OCI-LY1 (cell line): ENCODE data around the gene SDK1.

ENCODE experiments used
- H2AFZ ChIP-seq: fragments of 200-600 bp; sonication (generic), shearing (Covaris generic); 2 replicates; pipeline ENCODE4 v1.6.0; 2014; ENCODE audit warnings: antibody characterized with exemption, mild to moderate bottlenecking, low read length
- H3F3A ChIP-seq: fragments of 200-600 bp; sonication (generic), shearing (Covaris generic); 2 replicates; pipeline ENCODE4 v1.6.0; 2014; ENCODE audit warnings: mild to moderate bottlenecking, antibody characterized with exemption, low read length, moderate library complexity; ENCODE audit not compliant: insufficient read depth
- H3K27ac ChIP-seq: fragments of 200-600 bp; sonication (generic); 2 replicates; pipeline ENCODE4 v1.5.1; 2014; ENCODE audit warnings: low read length, mixed run types, mild to moderate bottlenecking, low read depth; ENCODE audit not compliant: poor library complexity, severe bottlenecking
- H3K27me3 ChIP-seq: fragments of 200-600 bp; sonication (generic); 2 replicates; pipeline ENCODE4 v1.6.0; 2014; ENCODE audit warnings: antibody characterized with exemption, mild to moderate bottlenecking, low read length, moderate library complexity; ENCODE audit not compliant: insufficient read depth
- H3K36me3 ChIP-seq: fragments of 200-600 bp; sonication (generic); 2 replicates; pipeline ENCODE4 v1.6.1; 2014; ENCODE audit warnings: mild to moderate bottlenecking, antibody characterized with exemption, low read length, moderate library complexity, mixed read lengths; ENCODE audit not compliant: insufficient read depth
- H3K4me1 ChIP-seq: fragments of 200-600 bp; sonication (generic); 2 replicates; pipeline ENCODE4 v1.5.1; 2014; ENCODE audit warnings: mild to moderate bottlenecking, low read length, moderate library complexity; ENCODE audit not compliant: insufficient read depth, severe bottlenecking
- H3K4me2 ChIP-seq: fragments of 200-600 bp; sonication (generic), shearing (Covaris generic); 2 replicates; pipeline ENCODE4 v1.6.1; 2014; ENCODE audit warnings: low read length
- H3K4me3 ChIP-seq: fragments of 200-600 bp; sonication (generic); 2 replicates; pipeline ENCODE4 v1.5.1; 2014; ENCODE audit warnings: low read length, low read depth, mild to moderate bottlenecking, mixed read lengths; ENCODE audit not compliant: poor library complexity, severe bottlenecking
- H3K79me2 ChIP-seq: fragments of 200-600 bp; shearing (Covaris generic); 2 replicates; pipeline ENCODE4 v1.6.1; 2016; ENCODE audit warnings: mixed run types, low read length, mixed read lengths; ENCODE audit not compliant: insufficient read depth
- H3K9ac ChIP-seq: fragments of 200-600 bp; sonication (generic), shearing (Covaris generic); 2 replicates; pipeline ENCODE4 v1.6.1; 2014; ENCODE audit warnings: mild to moderate bottlenecking, low read length, mixed read lengths
- H3K9me2 ChIP-seq: fragments of 200-600 bp; sonication (generic), shearing (Covaris generic); 2 replicates; pipeline ENCODE4 v1.6.1; 2014; ENCODE audit warnings: low read depth, mild to moderate bottlenecking, low read length, mixed read lengths
- H3K9me3 ChIP-seq: fragments of 200-600 bp; shearing (Covaris generic); 2 replicates; pipeline ENCODE4 v1.6.1; 2014; ENCODE audit warnings: low read length, mixed read lengths
- H4K20me1 ChIP-seq: fragments of 200-600 bp; sonication (generic), shearing (Covaris generic); 2 replicates; pipeline ENCODE4 v1.6.0; 2016; ENCODE audit warnings: mild to moderate bottlenecking, low read length; ENCODE audit not compliant: insufficient read depth
- EZH2 ChIP-seq: fragments of 200-600 bp; sonication (generic), shearing (Covaris generic); IDR thresholded peaks from 2 replicates; pipeline ENCODE4 v1.8.0; 2017; ENCODE audit warnings: borderline replicate concordance, mixed run types, mild to moderate bottlenecking, antibody characterized with exemption, low read length, moderate library complexity, mixed read lengths
- TF ChIP-seq, protein P1 (sequence below): fragments of 200-600 bp; sonication (generic), shearing (Covaris generic); IDR thresholded peaks from 2 replicates; pipeline ENCODE4 v1.5.1; 2017; ENCODE audit warnings: mild to moderate bottlenecking, antibody characterized with exemption, low read length, moderate library complexity, mixed read lengths

The SDK1 gene

DNA sequence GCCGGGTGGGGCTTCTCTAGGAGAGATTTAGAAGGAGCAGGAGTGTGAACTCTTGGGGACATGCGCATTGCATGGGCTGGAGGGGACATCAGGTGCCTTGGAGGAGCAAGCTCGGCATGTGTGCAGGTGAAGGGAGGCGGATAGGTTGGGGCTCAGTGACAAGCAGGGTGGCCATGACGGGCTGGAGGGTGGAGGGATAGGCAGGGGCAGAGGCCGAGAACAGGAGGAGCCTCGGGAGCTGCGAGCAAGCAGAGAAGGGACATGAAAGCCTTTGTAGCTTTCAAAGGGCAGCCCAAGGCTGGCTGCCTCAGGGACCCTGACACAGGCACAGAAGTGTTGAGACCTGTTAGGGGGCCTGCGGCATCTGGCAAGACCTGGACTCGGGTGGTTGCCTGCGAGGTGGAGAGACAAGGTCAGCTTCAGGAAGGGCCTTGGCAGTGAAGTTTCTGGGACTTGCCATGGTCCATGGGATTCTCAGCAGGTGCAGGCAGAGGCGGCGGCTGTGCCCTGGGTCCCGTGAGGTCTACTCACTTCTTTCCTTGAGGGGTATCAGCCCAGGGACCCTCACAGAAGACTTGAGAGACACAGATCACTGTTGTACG lies 664.8 kb downstream of the SDK1 start:
- no peaks in the 10 kb centered on the region for H3K27me3 ChIP-seq
- no peaks in the 10 kb centered on the region for H3F3A ChIP-seq
- peaks cover 35% of the 10 kb centered on the region for H3K36me3 ChIP-seq
- H3K4me3 ChIP-seq, result no peak overlapping the region
- TF ChIP-seq, protein P1, sequence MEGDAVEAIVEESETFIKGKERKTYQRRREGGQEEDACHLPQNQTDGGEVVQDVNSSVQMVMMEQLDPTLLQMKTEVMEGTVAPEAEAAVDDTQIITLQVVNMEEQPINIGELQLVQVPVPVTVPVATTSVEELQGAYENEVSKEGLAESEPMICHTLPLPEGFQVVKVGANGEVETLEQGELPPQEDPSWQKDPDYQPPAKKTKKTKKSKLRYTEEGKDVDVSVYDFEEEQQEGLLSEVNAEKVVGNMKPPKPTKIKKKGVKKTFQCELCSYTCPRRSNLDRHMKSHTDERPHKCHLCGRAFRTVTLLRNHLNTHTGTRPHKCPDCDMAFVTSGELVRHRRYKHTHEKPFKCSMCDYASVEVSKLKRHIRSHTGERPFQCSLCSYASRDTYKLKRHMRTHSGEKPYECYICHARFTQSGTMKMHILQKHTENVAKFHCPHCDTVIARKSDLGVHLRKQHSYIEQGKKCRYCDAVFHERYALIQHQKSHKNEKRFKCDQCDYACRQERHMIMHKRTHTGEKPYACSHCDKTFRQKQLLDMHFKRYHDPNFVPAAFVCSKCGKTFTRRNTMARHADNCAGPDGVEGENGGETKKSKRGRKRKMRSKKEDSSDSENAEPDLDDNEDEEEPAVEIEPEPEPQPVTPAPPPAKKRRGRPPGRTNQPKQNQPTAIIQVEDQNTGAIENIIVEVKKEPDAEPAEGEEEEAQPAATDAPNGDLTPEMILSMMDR, result no peak
- TF ChIP-seq EZH2, result no peak
- no peak overlapping the region for H3K9ac ChIP-seq
- no peaks in the 10 kb centered on the region for H3K4me1 ChIP-seq
- H2AFZ ChIP-seq, result no peak overlapping the region
- H4K20me1 ChIP-seq, result no peaks in the 10 kb centered on the region
- H3K4me2 ChIP-seq, result no peak overlapping the region
- no peaks in the 10 kb centered on the region for H3K79me2 ChIP-seq
- no peaks in the 10 kb centered on the region for H3K9me2 ChIP-seq
- H3K27ac ChIP-seq, result no peak overlapping the region
- no peaks in the 10 kb centered on the region for H3K9me3 ChIP-seq

DNA sequence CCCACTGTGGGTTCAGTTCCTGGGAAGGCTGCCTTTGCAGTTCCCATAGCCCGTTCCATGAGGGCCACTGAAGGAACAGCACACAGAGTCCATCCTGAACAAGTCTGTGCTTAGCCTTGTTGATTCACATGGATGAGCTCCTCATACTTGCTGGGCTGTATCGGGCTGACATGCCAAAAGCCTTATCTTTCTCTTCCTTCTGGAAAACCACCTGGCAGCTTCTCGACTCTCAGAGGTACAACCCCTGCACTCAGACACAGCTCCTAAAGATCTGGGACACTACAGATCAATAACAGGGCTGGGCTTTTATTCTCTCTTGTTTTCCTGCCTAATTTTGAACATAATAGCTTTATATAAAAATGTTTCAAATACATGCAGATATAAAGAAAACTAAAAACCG lies 667.2 kb downstream of the SDK1 start:
- H3K4me3 ChIP-seq, result no peak overlapping the region
- H4K20me1 ChIP-seq, result no peaks in the 10 kb centered on the region
- TF ChIP-seq EZH2, result no peak
- TF ChIP-seq, protein P1, result no peak
- H3K36me3 ChIP-seq, result peaks cover 36% of the 10 kb centered on the region
- H3K9me3 ChIP-seq, result no peaks in the 10 kb centered on the region
- H3K9ac ChIP-seq, result no peak overlapping the region
- no peak overlapping the region for H3K4me2 ChIP-seq
- H3F3A ChIP-seq, result no peaks in the 10 kb centered on the region
- no peak overlapping the region for H2AFZ ChIP-seq
- no peaks in the 10 kb centered on the region for H3K27me3 ChIP-seq
- no peaks in the 10 kb centered on the region for H3K79me2 ChIP-seq
- H3K4me1 ChIP-seq, result no peaks in the 10 kb centered on the region
- no peak overlapping the region for H3K27ac ChIP-seq
- no peaks in the 10 kb centered on the region for H3K9me2 ChIP-seq

DNA sequence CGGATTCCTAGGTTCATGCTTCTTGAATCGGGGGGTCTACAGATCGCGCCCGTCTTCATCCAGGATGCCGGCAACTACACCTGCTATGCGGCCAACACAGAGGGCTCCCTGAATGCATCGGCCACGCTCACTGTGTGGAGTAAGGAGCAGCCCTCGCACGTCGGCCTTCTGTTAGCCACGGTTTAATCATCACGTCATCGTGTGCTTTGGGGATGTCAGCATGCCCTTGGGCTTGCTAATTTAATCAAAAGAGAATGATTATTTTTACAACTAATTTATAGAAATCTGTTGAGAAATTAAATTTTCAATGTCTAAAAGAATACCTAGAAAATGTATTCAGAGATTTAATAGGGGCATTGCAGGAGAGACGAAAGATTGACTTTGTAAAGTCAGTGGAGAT lies 668.2 kb downstream of the SDK1 start:
- H3F3A ChIP-seq, result no peaks in the 10 kb centered on the region
- no peak overlapping the region for H2AFZ ChIP-seq
- H3K36me3 ChIP-seq, result peaks cover 34% of the 10 kb centered on the region
- no peaks in the 10 kb centered on the region for H3K27me3 ChIP-seq
- no peaks in the 10 kb centered on the region for H4K20me1 ChIP-seq
- no peak overlapping the region for H3K4me2 ChIP-seq
- H3K27ac ChIP-seq, result no peak overlapping the region
- H3K9ac ChIP-seq, result no peak overlapping the region
- TF ChIP-seq EZH2, result no peak
- TF ChIP-seq, protein P1, result no peak
- H3K9me3 ChIP-seq, result no peaks in the 10 kb centered on the region
- no peaks in the 10 kb centered on the region for H3K9me2 ChIP-seq
- no peaks in the 10 kb centered on the region for H3K4me1 ChIP-seq
- no peaks in the 10 kb centered on the region for H3K79me2 ChIP-seq
- H3K4me3 ChIP-seq, result no peak overlapping the region
